ENCODE measurements around the gene APH1A.
A peak's percentile ranks its signal among the peaks of the same experiment; 100 is the strongest.
"Not testable (repeated sequence)": the region's sequence is repeated elsewhere in the genome, so short reads cannot be mapped to it uniquely, and the experiment has no call there.

The APH1A gene

GRCh38 chr1:150233359-150234308 lies 35.2 kb downstream of the APH1A start:
- DNase-seq, result no peak

DNA sequence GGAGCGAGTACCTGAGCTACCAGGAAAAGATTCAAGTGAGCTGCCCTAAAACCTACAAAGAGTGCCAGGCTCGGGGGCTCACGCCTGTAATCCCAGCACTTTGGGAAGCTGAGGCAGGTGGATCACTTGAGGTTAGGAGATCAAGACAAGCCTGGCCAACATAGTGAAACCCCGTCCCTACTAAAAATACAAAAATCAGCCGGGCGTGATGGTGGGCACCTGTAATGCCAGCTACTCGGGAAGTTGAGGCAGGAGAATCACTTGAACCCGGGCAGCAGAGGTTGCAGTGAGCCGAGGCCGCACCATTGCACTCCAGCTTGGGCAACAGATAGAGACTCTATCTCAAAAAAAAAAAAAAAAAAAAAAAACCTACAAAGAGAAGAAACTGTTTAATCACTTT lies 35.9 kb downstream of the APH1A start:
- DNase-seq, result not testable (repeated sequence)

DNA sequence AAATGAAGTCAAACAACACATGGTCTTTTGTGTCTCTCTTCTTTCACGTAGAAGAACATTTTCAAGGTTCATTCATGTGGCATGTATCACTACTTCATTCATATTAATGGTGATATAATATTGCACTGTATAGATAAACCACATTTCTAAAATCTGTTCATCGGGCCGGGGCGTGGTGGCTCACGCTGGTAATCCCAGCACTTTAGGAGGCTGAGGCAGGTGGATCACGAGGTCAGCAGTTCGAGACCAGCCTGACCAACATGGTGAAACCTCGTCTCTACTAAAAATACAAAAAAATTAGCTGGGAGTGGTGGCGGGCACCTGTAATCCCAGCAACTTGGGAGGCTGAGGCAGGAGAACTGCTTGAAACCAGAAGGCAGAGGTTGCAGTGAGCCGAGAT lies 40.6 kb downstream of the APH1A start:
- DNase-seq, result not testable (repeated sequence)

GRCh38 chr1:150227228-150227627 lies 41.6 kb downstream of the APH1A start:
- DNase-seq, result no peak

- DNase-seq, result no peak
These were observed 42.3 kb downstream of the APH1A start for GRCh38 chr1:150226486-150226885.

DNA sequence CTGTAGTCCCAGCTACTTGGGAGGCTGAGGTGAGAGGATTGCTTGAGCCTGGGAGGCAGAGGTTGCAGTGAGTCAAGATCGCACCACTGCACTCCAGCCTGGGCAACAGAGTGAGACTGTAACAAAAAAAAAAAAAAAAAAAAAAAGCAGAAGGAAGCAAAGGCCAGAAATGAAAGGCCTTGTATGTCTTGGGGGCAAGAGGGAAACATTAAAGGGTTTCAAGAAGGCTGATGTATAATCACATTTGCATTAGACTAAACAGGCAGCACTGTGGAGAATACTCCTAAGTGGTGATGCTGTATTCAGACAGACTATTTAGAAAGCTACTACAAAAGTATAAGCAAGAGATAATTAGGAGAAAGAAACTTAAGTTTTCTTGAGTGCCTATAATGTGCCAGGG lies 43.3 kb downstream of the APH1A start:
- no peak for DNase-seq

DNA sequence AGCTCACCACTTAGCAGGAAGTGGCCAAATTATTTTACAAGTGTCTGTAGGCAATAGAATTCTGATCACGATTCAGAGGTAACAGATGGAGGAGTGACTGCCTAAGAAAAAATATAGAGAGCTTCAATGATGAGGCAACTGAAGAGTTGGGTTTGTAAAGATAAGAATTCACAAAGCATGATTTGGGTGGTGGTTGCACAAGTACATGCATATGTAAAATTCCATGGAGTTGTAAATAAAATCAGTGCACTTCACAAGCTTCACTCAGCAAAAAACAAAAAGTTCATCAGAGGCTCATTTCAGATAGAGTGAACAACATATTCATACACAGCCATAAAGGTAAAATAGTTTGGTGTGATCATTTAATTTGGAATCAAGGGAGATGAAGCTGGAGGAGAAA lies 43.8 kb downstream of the APH1A start:
- DNase-seq, result no peak

GRCh38 chr1:150221552-150221951 lies 47.3 kb downstream of the APH1A start:
- peak in 1 of 2 experiments; percentile 15 for DNase-seq

DNA sequence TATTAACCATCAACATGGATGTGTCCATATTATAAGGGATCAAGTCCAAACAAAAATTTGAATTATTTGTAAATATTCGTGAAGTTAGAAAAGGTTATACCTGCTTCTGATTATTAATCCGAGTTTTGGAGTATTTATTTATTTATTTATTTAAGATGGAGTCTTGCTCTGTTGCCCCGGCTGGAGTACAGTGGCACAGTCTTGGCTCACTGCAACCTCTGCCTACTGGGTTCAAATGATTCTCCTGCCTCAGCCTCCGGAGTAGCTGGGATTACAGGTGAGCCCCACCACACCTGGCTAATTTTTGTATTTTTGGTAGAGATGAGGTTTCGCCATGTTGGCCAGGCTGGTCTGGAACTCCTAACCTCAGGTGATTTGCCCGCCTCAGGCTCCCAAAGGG lies 53.0 kb downstream of the APH1A start:
- not testable (repeated sequence) for DNase-seq

All from SW 1271 (cell line).